Right lobe of liver (tissue), 6 donors: ENCODE results near the gene CRACR2B. TPM values are rescaled to one million over a fixed set of nuclear protein-coding genes. Genes with fewer than 3 reads are reported as not detected.
A peak's percentile ranks its signal among the peaks of the same experiment; 100 is the strongest.

Experiments
- ATAC-seq, 4 donors: fragments of 200-7000 bp; cut with Tn5 transposase; one replicate each; pipeline ENCODE4 v1.9.1; 2020; ENCODE audit warnings: mild to moderate bottlenecking in 4 of 4, moderate library complexity in 4 of 4
- DNase-seq, 3 donors: peaks; one replicate each; pipeline ENCODE4 v3.0.0-alpha.2; 2020
- H3K27ac ChIP-seq, 3 donors: fragments of 200-600 bp; one replicate each; pipeline ENCODE4 v1.8.0; 2022
- H3K27me3 ChIP-seq, 2 donors: fragments of 200-600 bp; one replicate each; pipeline ENCODE4 v1.8.0; 2022
- H3K36me3 ChIP-seq, 4 donors: fragments of 200-600 bp; sonication (generic) in 1 of 4; one replicate each; pipeline versions ENCODE4 v1.5.1 to v1.8.0; 2017 to 2022; ENCODE audit warnings: control low read depth in 1 of 4
- H3K4me1 ChIP-seq, 4 donors: fragments of 200-600 bp; sonication (generic) in 1 of 4; one replicate each; pipeline versions ENCODE4 v1.5.1 to v1.8.0; 2017 to 2022; ENCODE audit warnings: control low read depth in 1 of 4
- H3K4me3 ChIP-seq, 3 donors: fragments of 200-600 bp; one replicate each; pipeline ENCODE4 v1.8.0; 2022
- H3K9me3 ChIP-seq, 4 donors: fragments of 200-600 bp; sonication (generic) in 1 of 4; one replicate each; pipeline versions ENCODE4 v1.5.1 to v1.8.0; 2017 to 2022; ENCODE audit warnings: control low read depth in 1 of 4
- POLR2A ChIP-seq: fragments of 450-650 bp; IDR thresholded peaks from one replicate; pipeline ENCODE4 v1.6.1; 2017; ENCODE audit warnings: antibody characterized with exemption, mild to moderate bottlenecking
- WGBS: methylation state at CpG from one replicate; pipeline ENCODE4 v1.1.6; 2018; ENCODE audit warnings: low coverage, low lambda C conversion rate; ENCODE audit not compliant: insufficient coverage; ENCODE audit errors: missing lambda C conversion rate; 5-methylcytosine and 5-hydroxymethylcytosine counted together
- intact Hi-C, 2 donors: fragments of 100-400 bp; cut with DNase I; formaldehyde crosslinking; loops; one replicate each; pipeline versions ENCODE4 v1.11.2 to v1.14.1; 2022
- total RNA-seq, 6 experiments: library from RNA; depleted of rRNA in 2 of 6; stranded (reverse); fragments of >200 nt in 2 of 6; fragmentation: NEBNext Ultra II Directional in 3 of 6; extraction: Animal tissue kit (Norgen Biotek cat#: 25700) in 3 of 6; gene quantifications; one replicate each; pipeline versions ENCODE4 v1.1.0 to v1.2.4, GENCODE V29; 2016 to 2023
- TF ChIP-seq, protein P1 (sequence below), 4 donors: fragments of 200-600 bp in 3 of 4; fragments of 450-650 bp in 1 of 4; IDR thresholded peaks; one replicate each; pipeline versions ENCODE4 v1.5.1 to v1.8.0; 2016 to 2022; ENCODE audit warnings: antibody characterized with exemption in 4 of 4, mild to moderate bottlenecking in 2 of 4
- donor health status: DM: no; HTN: yes; CAD: no.
- donor health status: DM: no; HTN: no; CAD: no.
- donor health status: DM: no; HTN: no; CAD: no.
- donor health status: DM: no; HTN: yes; CAD: no.
- donor health status: DM: no; HTN: yes; CAD: no.

CRACR2B gene
- total RNA-seq, 6 experiments from 2014 or later = 2.2 to 4.0 (median 3.1) TPM

DNA sequence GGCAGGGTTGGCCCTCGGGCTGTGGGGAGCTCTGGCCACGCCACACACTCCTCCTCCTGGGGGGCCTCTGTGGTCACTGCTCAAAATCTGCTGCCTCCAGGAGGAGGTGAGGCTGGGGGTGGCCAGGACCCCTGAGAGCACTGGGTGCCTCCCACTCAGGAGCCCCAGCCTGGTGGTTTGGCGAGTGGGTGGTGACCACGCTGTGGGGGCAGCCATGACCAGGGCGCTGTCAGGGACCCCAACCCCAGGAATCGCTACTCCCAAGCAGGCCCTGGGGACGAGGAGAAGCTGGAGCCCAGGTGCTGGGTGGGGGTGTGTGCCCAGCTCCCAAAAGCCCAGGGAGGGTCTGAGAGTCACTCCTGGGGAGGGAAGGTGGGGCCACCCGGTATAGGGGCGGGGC is 45.1 kb downstream of the CRACR2B start:
- Histone ChIP-seq H3K4me3 (no peak overlapping the region), H3K27ac (no peak overlapping the region), H3K4me1 (no peaks in the 10 kb centered on the region), H3K27me3 (no peaks in the 10 kb centered on the region), H3K9me3 (no peaks in the 10 kb centered on the region), H3K36me3 (no peaks in the 10 kb centered on the region)
- DNase-seq = no peak
- intact Hi-C loops = no loop called here
- WGBS = no CpG with 5 or more reads among the region's 9 CpGs
- no peak for ATAC-seq
- TF ChIP-seq POLR2A = no peak
- TF ChIP-seq, protein P1, sequence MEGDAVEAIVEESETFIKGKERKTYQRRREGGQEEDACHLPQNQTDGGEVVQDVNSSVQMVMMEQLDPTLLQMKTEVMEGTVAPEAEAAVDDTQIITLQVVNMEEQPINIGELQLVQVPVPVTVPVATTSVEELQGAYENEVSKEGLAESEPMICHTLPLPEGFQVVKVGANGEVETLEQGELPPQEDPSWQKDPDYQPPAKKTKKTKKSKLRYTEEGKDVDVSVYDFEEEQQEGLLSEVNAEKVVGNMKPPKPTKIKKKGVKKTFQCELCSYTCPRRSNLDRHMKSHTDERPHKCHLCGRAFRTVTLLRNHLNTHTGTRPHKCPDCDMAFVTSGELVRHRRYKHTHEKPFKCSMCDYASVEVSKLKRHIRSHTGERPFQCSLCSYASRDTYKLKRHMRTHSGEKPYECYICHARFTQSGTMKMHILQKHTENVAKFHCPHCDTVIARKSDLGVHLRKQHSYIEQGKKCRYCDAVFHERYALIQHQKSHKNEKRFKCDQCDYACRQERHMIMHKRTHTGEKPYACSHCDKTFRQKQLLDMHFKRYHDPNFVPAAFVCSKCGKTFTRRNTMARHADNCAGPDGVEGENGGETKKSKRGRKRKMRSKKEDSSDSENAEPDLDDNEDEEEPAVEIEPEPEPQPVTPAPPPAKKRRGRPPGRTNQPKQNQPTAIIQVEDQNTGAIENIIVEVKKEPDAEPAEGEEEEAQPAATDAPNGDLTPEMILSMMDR (IDR thresholded peaks at IDR 0.05) = no peak

GRCh38 chr11:873706-874105 is 46.0 kb downstream of the CRACR2B start:
- intact Hi-C loops = no loop called here
- no peaks in the 10 kb centered on the region for H3K4me1 ChIP-seq
- H3K36me3 ChIP-seq = no peaks in the 10 kb centered on the region
- no peaks in the 10 kb centered on the region for H3K9me3 ChIP-seq
- no peak overlapping the region for H3K27ac ChIP-seq
- DNase-seq (no peak), ATAC-seq (no peak)
- WGBS = 67% methylated on average over 11 of the region's 12 CpGs
- no peak overlapping the region for H3K4me3 ChIP-seq
- H3K27me3 ChIP-seq = no peaks in the 10 kb centered on the region
- TF ChIP-seq POLR2A = no peak
- TF ChIP-seq, protein P1 (IDR thresholded peaks at IDR 0.05) = no peak

DNA sequence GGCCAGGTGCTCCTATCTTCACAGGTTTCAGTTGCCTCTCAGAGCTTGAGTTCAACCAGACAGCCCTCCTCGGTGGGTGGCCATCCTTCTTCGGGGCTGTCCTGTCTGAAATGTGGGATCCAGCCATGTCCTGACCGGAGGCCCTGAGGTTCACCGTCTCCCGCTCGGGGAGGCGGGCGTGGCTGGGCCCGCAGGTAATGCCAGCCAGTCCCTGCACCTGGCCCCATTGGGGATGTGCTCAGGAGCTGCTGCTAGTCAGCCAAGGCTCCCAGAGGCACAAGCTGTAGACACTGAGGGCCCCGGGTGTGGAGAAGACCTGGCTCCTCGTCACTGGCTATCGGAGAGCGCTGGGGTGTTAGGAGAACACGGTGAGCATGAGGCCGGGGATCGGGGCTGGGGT is 47.5 kb downstream of the CRACR2B start:
- no peaks in the 10 kb centered on the region for H3K36me3 ChIP-seq
- no peak overlapping the region for H3K27ac ChIP-seq
- intact Hi-C loops = no loop called here
- 94% methylated on average over 3 of the region's 16 CpGs for WGBS
- no peak overlapping the region for H3K4me3 ChIP-seq
- DNase-seq = no peak
- H3K9me3 ChIP-seq = no peaks in the 10 kb centered on the region
- H3K4me1 ChIP-seq = no peaks in the 10 kb centered on the region
- ATAC-seq = no peak
- H3K27me3 ChIP-seq = no peaks in the 10 kb centered on the region
- TF ChIP-seq, protein P1 (IDR thresholded peaks at IDR 0.05) = no peak

DNA sequence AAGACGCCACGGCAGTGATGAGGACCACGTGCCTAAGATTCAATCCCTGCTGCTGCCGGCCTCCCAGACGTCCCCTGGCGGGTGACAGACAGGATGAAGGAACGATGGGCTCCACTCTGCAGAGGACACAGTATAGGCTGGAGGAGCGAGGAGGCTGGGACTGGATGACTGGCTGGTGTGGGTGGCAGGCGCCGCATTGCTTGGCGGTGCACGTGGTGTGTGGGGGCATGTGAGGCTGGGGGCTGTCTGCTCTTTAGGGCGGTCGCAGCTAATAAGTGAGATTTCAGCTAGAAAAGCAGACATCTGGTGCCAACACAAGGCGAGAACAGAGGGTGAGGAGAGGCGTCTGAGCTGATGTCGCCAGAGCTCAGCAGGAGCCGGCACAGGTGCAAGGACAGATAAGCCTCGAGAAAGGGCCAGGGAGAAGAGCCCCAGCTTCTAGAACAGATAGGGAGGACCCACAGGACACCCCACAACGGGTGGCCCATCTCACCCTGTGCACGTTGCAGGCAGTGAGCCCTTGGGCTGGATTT is 48.1 kb downstream of the CRACR2B start:
- 90% methylated on average over 12 of the region's 21 CpGs for WGBS
- intact Hi-C loops = no loop called here
- DNase-seq (no peak), ATAC-seq (no peak)
- H3K27ac ChIP-seq = no peak overlapping the region
- TF ChIP-seq, protein P1 (IDR thresholded peaks at IDR 0.05) = no peak
- TF ChIP-seq POLR2A = no peak
- H3K4me3 ChIP-seq = no peak overlapping the region
- H3K4me1 ChIP-seq = no peaks in the 10 kb centered on the region
- H3K27me3 ChIP-seq = no peaks in the 10 kb centered on the region
- H3K9me3 ChIP-seq = no peaks in the 10 kb centered on the region
- no peaks in the 10 kb centered on the region for H3K36me3 ChIP-seq

GRCh38 chr11:876545-876944 is 48.8 kb downstream of the CRACR2B start:
- peak; percentile 66 to 87 (median 84) for DNase-seq

More at GRCh38 chr11:876545-876944, 48.8 kb downstream of the CRACR2B start:
- Histone ChIP-seq H3K27me3 (no peaks in the 10 kb centered on the region), H3K36me3 (peaks cover 0 to under 1% (median 0%) of the 10 kb centered on the region in 4 donors), H3K4me3 (no peak overlapping the region), H3K27ac (no peak overlapping the region), H3K4me1 (no peaks in the 10 kb centered on the region), H3K9me3 (no peaks in the 10 kb centered on the region)
- peak; percentile 67 to 95 (median 84) for ATAC-seq
- TF ChIP-seq POLR2A = no peak
- TF ChIP-seq, protein P1 (IDR thresholded peaks at IDR 0.05) = no peak
- intact Hi-C loops = no loop called here
- WGBS = no CpG with 5 or more reads among the region's 12 CpGs
